Astrocyte (in vitro differentiated cells and primary cell): Measurements from ENCODE around the gene GATA2.

Source experiments
- EZH2 ChIP-seq: IDR thresholded peaks from 2 replicates; pipeline ENCODE4 v1.6.1; 2012; ENCODE audit warnings: mild to moderate bottlenecking, low read length, inconsistent platforms; ENCODE audit not compliant: insufficient read depth
- TF ChIP-seq, protein P1 (sequence below): IDR thresholded peaks from 2 replicates; pipeline ENCODE4 v1.5.1; 2011; ENCODE audit warnings: low read depth, mild to moderate bottlenecking, inconsistent platforms, low read length, moderate library complexity; ENCODE audit not compliant: insufficient read depth

- TF ChIP-seq EZH2 = no peak
- TF ChIP-seq, protein P1, sequence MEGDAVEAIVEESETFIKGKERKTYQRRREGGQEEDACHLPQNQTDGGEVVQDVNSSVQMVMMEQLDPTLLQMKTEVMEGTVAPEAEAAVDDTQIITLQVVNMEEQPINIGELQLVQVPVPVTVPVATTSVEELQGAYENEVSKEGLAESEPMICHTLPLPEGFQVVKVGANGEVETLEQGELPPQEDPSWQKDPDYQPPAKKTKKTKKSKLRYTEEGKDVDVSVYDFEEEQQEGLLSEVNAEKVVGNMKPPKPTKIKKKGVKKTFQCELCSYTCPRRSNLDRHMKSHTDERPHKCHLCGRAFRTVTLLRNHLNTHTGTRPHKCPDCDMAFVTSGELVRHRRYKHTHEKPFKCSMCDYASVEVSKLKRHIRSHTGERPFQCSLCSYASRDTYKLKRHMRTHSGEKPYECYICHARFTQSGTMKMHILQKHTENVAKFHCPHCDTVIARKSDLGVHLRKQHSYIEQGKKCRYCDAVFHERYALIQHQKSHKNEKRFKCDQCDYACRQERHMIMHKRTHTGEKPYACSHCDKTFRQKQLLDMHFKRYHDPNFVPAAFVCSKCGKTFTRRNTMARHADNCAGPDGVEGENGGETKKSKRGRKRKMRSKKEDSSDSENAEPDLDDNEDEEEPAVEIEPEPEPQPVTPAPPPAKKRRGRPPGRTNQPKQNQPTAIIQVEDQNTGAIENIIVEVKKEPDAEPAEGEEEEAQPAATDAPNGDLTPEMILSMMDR = no peak
Measured at GRCh38 chr3:128473180-128473519, 19.9 kb downstream of the GATA2 start.
